ENCODE results near the gene THSD4.
"Not testable (repeated sequence)": the region's sequence is repeated elsewhere in the genome, so short reads cannot be mapped to it uniquely, and the experiment has no call there.

Gene THSD4

DNA sequence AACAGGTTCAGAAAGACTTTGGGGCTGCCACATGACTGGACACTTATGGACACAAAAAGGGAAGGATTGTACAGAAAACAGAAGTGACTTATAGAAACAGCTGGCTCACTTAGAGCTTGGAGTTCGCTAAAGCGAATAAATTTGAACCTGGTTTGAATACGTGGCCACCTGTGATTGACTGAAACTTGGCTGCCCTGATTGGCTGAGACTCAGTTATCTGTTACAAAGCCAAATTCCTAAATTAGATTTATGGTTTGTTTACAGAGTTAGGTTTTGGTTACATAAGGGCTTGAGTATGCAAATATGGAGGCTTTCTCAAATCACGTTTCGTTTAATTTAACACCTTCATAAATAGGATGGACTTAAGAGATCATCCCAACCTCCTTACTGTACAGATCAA is 270.2 kb downstream of the THSD4 start:
- peak; percentile 42 to 49 for DNase-seq (ENCODE audit: low spot score in 2 of 2)
- H3K36me3 ChIP-seq (replicated peaks): no peaks in the 10 kb centered on the region
- peaks cover 52% of the 10 kb centered on the region for H3K4me1 ChIP-seq
- H3K4me3 ChIP-seq: no peak overlapping the region
- in situ Hi-C loops (cut with MboI; ENCODE audit: low sequenced_read_pairs): no loop called here
- no peaks in the 10 kb centered on the region for H3K9me3 ChIP-seq
- H3K27me3 ChIP-seq (ENCODE audit: low read depth): no peaks in the 10 kb centered on the region

DNA sequence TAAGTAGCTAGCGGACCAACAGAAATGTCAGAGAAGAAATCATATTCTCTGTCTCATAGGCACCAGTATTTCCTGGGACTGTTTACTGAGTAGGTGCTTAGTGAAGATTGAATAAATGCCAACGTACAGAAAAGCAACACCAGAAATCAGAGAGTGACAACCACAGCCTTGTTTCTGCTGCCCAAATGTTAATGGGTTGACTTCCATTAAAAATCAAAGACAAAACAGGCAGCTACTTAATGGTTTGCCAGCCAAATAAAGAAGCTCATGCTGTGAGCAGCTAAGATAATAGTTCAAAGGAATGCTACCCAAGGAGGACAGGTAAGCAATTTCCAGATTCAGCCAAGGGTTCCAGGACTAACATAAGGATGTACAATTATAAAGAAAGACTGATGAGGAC is 270.7 kb downstream of the THSD4 start:
- no peak for DNase-seq (ENCODE audit: low spot score in 2 of 2)
- in situ Hi-C loops (cut with MboI; ENCODE audit: low sequenced_read_pairs): no loop called here
- Histone ChIP-seq H3K4me1 (peaks cover 52% of the 10 kb centered on the region), H3K4me3 (no peak overlapping the region), H3K9me3 (no peaks in the 10 kb centered on the region), H3K36me3 (replicated peaks) (no peaks in the 10 kb centered on the region), H3K27me3 (ENCODE audit: low read depth) (no peaks in the 10 kb centered on the region)

GRCh38 chr15:71386448-71387236 is 271.4 kb downstream of the THSD4 start:
- in situ Hi-C loops (cut with MboI; ENCODE audit: low sequenced_read_pairs): no loop called here
- H3K4me3 ChIP-seq: no peak overlapping the region
- peaks cover 52% of the 10 kb centered on the region for H3K4me1 ChIP-seq
- no peaks in the 10 kb centered on the region for H3K36me3 ChIP-seq (replicated peaks)
- peak; percentile 55 to 90 for DNase-seq (ENCODE audit: low spot score in 2 of 2)
- no peaks in the 10 kb centered on the region for H3K27me3 ChIP-seq (ENCODE audit: low read depth)
- no peaks in the 10 kb centered on the region for H3K9me3 ChIP-seq

DNA sequence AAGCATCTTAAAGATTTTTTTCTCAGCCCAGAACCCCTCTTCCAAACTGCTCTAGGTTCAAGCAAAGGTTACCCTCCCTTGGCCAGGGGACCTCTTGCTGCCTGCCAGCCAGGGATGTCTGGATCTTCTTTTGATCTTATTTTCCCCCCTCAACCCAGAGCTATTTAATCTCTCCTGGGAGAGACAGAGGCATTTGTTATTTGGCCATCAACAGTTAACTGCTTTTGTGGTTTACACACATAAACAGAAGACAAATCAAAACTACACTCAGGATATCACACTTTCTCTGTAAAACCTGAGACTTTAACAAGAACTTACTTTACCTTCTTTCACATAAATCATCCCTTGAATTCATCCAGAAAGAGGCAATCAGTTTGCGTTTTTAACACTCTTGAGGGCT is 272.5 kb downstream of the THSD4 start:
- H3K4me1 ChIP-seq: peaks cover 51% of the 10 kb centered on the region
- in situ Hi-C loops (cut with MboI; ENCODE audit: low sequenced_read_pairs): no loop called here
- DNase-seq (ENCODE audit: low spot score in 2 of 2): no peak
- no peaks in the 10 kb centered on the region for H3K9me3 ChIP-seq
- H3K27me3 ChIP-seq (ENCODE audit: low read depth): no peaks in the 10 kb centered on the region
- no peak overlapping the region for H3K4me3 ChIP-seq
- H3K36me3 ChIP-seq (replicated peaks): no peaks in the 10 kb centered on the region

DNA sequence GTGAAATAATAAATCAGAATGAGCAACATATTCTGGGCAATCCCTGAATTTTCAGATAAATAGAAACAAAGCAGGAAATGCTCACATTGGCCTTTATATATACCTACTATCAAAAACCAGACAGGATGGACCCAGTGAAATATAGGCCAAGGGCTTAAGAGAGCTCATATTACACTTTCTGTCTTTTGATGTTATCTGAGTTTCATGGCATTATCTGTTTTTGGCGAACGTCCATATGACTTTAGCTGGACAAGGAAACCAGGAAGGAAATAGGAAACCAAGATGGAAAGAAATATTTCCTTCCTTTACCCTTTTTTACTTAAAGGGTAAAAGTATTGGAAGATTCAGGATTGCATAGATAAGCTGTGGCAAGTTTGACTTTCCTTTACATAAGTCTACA is 274.8 kb downstream of the THSD4 start:
- H3K4me3 ChIP-seq: no peak overlapping the region
- no peaks in the 10 kb centered on the region for H3K27me3 ChIP-seq (ENCODE audit: low read depth)
- H3K4me1 ChIP-seq: peaks cover 31% of the 10 kb centered on the region
- in situ Hi-C loops (cut with MboI; ENCODE audit: low sequenced_read_pairs): no loop called here
- H3K36me3 ChIP-seq (replicated peaks): no peaks in the 10 kb centered on the region
- no peak for DNase-seq (ENCODE audit: low spot score in 2 of 2)
- no peaks in the 10 kb centered on the region for H3K9me3 ChIP-seq

DNA sequence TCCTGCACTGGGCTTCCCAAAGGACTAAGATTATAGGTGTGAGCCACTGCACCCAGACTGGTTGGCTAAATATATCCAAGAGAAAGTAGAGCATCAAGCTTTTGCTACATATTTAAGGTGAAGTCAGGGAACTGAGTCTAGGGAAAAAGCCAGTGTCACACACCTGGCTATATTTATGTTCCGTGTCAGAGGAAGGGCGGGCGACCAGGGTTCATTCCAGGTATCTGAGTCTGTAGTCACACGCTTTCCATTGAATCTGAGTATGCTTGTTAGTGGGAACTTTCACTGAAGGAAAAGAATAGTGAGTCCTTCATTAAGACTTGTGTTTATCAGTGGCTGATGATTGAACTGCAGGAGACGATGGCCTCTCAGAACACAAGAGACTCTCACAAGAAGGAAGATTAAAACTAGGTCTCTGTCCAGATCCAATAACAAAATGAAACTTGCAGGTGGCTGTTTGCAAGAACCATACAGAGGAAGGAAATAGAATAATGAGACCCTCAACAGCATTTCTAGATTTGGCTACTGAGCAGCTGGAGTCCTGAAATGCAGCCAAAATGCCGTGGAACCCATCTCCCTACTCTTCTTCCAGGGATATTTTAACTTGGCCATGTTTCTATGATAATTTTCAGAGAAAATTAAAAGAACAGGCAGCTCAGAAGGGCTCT is 276.3 kb downstream of the THSD4 start:
- in situ Hi-C loops (cut with MboI; ENCODE audit: low sequenced_read_pairs): no loop called here
- H3K36me3 ChIP-seq (replicated peaks): no peaks in the 10 kb centered on the region
- no peaks in the 10 kb centered on the region for H3K27me3 ChIP-seq (ENCODE audit: low read depth)
- no peak for DNase-seq (ENCODE audit: low spot score in 2 of 2)
- H3K4me3 ChIP-seq: no peak overlapping the region
- peaks cover 18% of the 10 kb centered on the region for H3K4me1 ChIP-seq
- no peaks in the 10 kb centered on the region for H3K9me3 ChIP-seq

DNA sequence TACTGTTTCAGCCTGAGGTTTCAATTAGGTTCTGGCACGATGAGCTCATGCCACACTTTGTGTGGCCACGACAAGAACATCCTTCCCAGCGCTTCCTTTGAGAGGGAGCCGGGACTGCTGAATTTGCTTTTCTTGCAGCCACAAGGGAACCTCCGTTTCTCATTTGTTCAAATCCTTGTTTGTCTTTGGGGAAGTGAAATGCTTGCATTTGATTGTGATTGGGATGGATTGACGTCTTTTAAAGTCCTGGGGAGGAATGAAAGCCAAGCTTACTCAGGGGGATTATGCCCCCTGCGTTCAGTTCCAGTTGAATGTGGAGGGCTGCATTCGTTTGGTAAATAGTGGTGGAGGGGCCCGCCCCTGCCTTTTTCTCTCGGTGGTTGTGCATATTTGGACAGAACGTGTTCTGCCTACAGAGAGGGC is 277.6 kb downstream of the THSD4 start:
- H3K4me1 ChIP-seq: peaks cover 4% of the 10 kb centered on the region
- in situ Hi-C loops (cut with MboI; ENCODE audit: low sequenced_read_pairs): no loop called here
- DNase-seq (ENCODE audit: low spot score in 2 of 2): peak in 1 of 2 experiments; percentile 36

DNA sequence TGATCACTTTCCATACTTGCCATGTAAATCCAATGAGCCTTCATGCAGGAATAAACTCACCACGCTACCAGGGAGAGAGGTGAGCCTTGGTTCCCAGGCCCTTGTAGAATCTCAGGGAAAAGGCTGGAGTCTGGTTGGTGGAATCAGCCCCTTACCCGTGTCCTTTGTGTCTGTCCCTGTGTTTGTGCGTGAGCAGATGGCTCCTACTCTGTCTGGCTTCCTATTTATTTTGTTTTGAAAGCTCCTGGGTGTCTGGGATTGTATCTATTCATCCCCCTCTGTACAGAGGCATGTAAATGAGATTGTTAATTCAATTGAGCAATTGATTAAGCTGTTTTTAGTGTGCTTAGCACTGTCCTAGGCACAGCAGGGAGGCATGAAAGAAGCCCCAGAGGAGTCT is 278.1 kb downstream of the THSD4 start:
- peaks cover 3% of the 10 kb centered on the region for H3K4me1 ChIP-seq
- DNase-seq (ENCODE audit: low spot score in 2 of 2): no peak
- in situ Hi-C loops (cut with MboI; ENCODE audit: low sequenced_read_pairs): no loop called here
- no peaks in the 10 kb centered on the region for H3K36me3 ChIP-seq (replicated peaks)
- no peaks in the 10 kb centered on the region for H3K27me3 ChIP-seq (ENCODE audit: low read depth)
- no peak overlapping the region for H3K4me3 ChIP-seq
- no peaks in the 10 kb centered on the region for H3K9me3 ChIP-seq

More for the DNA sequence above, 277.6 kb downstream of the THSD4 start:
- Histone ChIP-seq H3K4me3 (no peak overlapping the region), H3K27me3 (ENCODE audit: low read depth) (no peaks in the 10 kb centered on the region), H3K36me3 (replicated peaks) (no peaks in the 10 kb centered on the region), H3K9me3 (no peaks in the 10 kb centered on the region)

DNA sequence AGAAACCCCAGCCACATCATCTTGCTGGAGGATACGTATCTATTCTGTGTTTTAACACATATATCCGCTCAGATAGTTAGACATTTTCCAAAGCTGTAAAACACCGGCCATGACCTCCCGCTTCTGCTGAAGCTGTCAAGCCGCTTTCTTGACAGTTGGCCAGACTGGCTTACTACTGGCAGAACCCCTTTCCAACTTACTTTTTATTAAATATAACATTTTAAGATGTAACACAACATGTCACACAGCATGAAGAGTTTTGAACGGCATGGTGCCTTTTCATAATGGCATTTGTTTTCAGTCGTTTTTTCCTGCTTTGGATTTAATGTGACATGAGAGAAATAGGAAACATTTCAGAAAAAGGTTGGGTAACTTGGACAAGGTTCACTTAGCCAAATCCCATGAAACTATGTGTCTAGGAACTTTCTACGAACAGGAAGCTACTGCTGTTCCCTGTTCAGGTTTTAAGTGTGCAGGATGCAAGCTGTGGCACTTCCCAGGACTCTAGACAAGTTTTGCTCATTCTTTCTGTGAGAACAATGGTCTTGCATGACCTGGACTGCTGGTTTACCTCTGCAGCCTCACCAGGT is 281.4 kb downstream of the THSD4 start:
- Histone ChIP-seq H3K36me3 (replicated peaks) (no peaks in the 10 kb centered on the region), H3K4me1 (no peaks in the 10 kb centered on the region), H3K9me3 (no peaks in the 10 kb centered on the region), H3K27me3 (ENCODE audit: low read depth) (no peaks in the 10 kb centered on the region), H3K4me3 (no peak overlapping the region)
- in situ Hi-C loops (cut with MboI; ENCODE audit: low sequenced_read_pairs): no loop called here
- peak in 1 of 2 experiments; percentile 2 for DNase-seq (ENCODE audit: low spot score in 2 of 2)

DNA sequence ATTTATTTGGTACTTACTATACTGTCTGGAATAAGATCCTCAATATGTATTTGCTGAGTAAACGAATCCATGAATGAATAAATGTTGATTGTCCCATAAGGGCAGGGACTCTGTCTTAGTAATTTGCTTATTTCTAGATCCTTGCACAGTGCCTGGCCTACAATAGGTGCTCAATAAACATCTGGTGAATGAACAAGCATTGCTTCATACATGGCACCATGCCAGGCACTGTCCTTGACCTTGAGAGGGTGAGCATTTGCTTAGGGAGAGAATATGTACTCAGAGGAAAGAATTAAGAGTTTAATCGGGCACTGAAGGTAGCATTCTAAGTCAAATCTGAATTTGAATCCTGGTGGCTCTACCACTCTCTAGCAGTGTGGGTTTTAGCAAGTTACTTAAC is 282.1 kb downstream of the THSD4 start:
- peak; percentile 2 to 41 for DNase-seq (ENCODE audit: low spot score in 2 of 2)
- no peaks in the 10 kb centered on the region for H3K36me3 ChIP-seq (replicated peaks)
- H3K4me1 ChIP-seq: no peaks in the 10 kb centered on the region
- H3K9me3 ChIP-seq: no peaks in the 10 kb centered on the region
- H3K4me3 ChIP-seq: no peak overlapping the region
- in situ Hi-C loops (cut with MboI; ENCODE audit: low sequenced_read_pairs): no loop called here
- no peaks in the 10 kb centered on the region for H3K27me3 ChIP-seq (ENCODE audit: low read depth)

GRCh38 chr15:71400294-71400693 is 285.0 kb downstream of the THSD4 start:
- Histone ChIP-seq H3K36me3 (replicated peaks) (no peaks in the 10 kb centered on the region), H3K4me3 (no peak overlapping the region), H3K9me3 (no peaks in the 10 kb centered on the region), H3K27me3 (ENCODE audit: low read depth) (no peaks in the 10 kb centered on the region), H3K4me1 (no peaks in the 10 kb centered on the region)
- in situ Hi-C loops (cut with MboI; ENCODE audit: low sequenced_read_pairs): no loop called here
- DNase-seq (ENCODE audit: low spot score in 2 of 2): peak in 1 of 2 experiments; percentile 2

DNA sequence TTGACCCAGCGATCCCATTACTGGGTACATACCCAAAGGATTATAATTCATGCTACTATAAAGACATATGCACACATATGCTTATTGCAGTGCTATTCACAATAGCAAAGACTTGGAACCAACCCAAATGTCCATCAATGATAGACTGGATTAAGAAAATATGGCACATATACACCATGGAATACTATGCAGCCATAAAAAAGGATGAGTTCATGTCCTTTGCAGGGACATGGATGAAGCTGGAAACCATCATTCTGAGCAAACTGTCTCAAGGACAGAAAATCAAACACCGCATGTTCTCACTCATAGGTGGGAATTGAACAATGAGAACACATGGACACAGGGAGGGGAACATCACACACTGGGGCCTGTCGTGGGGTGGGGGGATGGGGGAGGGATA is 286.5 kb downstream of the THSD4 start:
- H3K36me3 ChIP-seq (replicated peaks); H3K4me1 ChIP-seq; H3K27me3 ChIP-seq (ENCODE audit: low read depth); H3K9me3 ChIP-seq; in situ Hi-C loops (cut with MboI; ENCODE audit: low sequenced_read_pairs); H3K4me3 ChIP-seq; DNase-seq (ENCODE audit: low spot score in 2 of 2): not testable (repeated sequence)

DNA sequence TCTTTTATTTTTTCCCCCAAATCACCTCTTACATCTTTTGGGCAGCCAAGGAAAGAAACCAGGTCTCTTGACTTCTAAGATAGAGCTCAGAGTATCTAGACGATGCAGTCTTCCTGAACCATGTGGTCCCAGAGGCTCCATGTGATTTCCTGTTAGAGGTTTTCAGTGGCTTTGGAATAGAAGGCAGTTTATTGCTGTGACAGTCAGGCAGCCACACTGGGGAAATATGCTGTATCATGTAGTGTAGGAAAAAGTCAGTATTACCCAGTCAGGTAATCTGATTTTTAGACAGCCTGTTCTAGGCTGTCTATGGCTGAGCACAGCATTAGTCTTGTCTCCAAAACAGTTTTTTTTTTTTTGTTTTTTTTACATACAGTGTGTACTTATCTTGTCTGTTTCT is 294.3 kb downstream of the THSD4 start:
- in situ Hi-C loops (cut with MboI; ENCODE audit: low sequenced_read_pairs): no loop called here
- H3K36me3 ChIP-seq (replicated peaks): no peaks in the 10 kb centered on the region
- DNase-seq (ENCODE audit: low spot score in 2 of 2): no peak

DNA sequence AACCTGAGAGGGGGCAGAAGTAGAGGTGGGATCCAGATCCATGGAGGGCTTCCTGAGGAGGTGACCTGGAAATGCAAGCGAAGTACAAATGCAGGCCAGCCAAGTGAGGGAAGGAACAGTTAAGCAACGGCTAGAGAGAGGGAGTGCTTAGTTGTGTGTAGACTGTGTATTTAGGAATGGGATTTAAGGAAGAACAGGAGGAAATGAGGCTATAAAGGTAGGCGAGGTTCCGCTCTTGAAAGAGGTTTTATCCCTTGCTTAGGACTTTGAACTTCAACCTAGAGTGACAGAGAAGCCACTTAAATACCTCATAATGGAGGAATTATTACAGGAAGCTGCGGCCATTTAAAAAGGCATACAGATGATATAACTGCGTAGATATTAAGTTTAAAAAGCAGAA is 295.1 kb downstream of the THSD4 start:
- Histone ChIP-seq H3K4me3 (no peak overlapping the region), H3K4me1 (no peaks in the 10 kb centered on the region; the same call in 1 of the 2 replicates), H3K27me3 (ENCODE audit: low read depth) (no peaks in the 10 kb centered on the region), H3K9me3 (no peaks in the 10 kb centered on the region), H3K36me3 (replicated peaks) (no peaks in the 10 kb centered on the region)
- in situ Hi-C loops (cut with MboI; ENCODE audit: low sequenced_read_pairs): no loop called here
- no peak for DNase-seq (ENCODE audit: low spot score in 2 of 2)

More for the DNA sequence above, 294.3 kb downstream of the THSD4 start:
- H3K9me3 ChIP-seq: no peaks in the 10 kb centered on the region
- no peaks in the 10 kb centered on the region for H3K27me3 ChIP-seq (ENCODE audit: low read depth)
- no peaks in the 10 kb centered on the region for H3K4me1 ChIP-seq
- no peak overlapping the region for H3K4me3 ChIP-seq

Measured in HAP-1 (cell line).